NK-92 (cell line): ENCODE data around the gene CASP2.

Experiments
- DNase-seq: peaks from one replicate; lab custom pipeline; 2025; ENCODE audit not compliant: unreplicated experiment; lab: John Stamatoyannopoulos, UW

The CASP2 gene

GRCh38 chr7:143331179-143331801 is 43.1 kb downstream of the CASP2 start:
- no peak for DNase-seq

GRCh38 chr7:143334244-143334643 is 46.1 kb downstream of the CASP2 start:
- DNase-seq, result no peak

GRCh38 chr7:143337216-143337615 is 49.1 kb downstream of the CASP2 start:
- DNase-seq, result no peak

- DNase-seq, result no peak
Observed at GRCh38 chr7:143341842-143342241, 53.7 kb downstream of the CASP2 start.

GRCh38 chr7:143343596-143343995 is 55.4 kb downstream of the CASP2 start:
- DNase-seq, result no peak

- no peak for DNase-seq
Observed at GRCh38 chr7:143345428-143345900, 57.3 kb downstream of the CASP2 start.

GRCh38 chr7:143346018-143346417 is 57.9 kb downstream of the CASP2 start:
- DNase-seq, result no peak

- DNase-seq, result no peak
Observed at GRCh38 chr7:143347950-143348349, 59.8 kb downstream of the CASP2 start.

GRCh38 chr7:143351060-143351459 is 62.9 kb downstream of the CASP2 start:
- no peak for DNase-seq

- no peak for DNase-seq
Observed at GRCh38 chr7:143351574-143351973, 63.4 kb downstream of the CASP2 start.

GRCh38 chr7:143352531-143353002 is 64.4 kb downstream of the CASP2 start:
- DNase-seq, result no peak

- DNase-seq, result no peak
Observed at GRCh38 chr7:143354376-143354775, 66.2 kb downstream of the CASP2 start.

- no peak for DNase-seq
Observed at GRCh38 chr7:143354965-143355364, 66.8 kb downstream of the CASP2 start.

GRCh38 chr7:143355450-143356385 is 67.6 kb downstream of the CASP2 start:
- no peak for DNase-seq

GRCh38 chr7:143356414-143357050 is 68.4 kb downstream of the CASP2 start:
- DNase-seq, result no peak
